ENCODE measurements around the gene MYO1D. TPM values are rescaled to one million over a fixed set of nuclear protein-coding genes. Genes with fewer than 3 reads are reported as not detected.

MYO1D gene
- total RNA-seq, 1 donor, result 160 TPM

GRCh38 chr17:32709562-32709961 lies 167.4 kb downstream of the MYO1D start:
- Histone ChIP-seq H3K4me1 (ENCODE audit: insufficient read depth, low read length) (no peaks in the 10 kb centered on the region), H3K4me3 (ENCODE audit: insufficient read depth, low read length) (no peak overlapping the region), H3K9me3 (ENCODE audit: low read depth, low read length) (no peaks in the 10 kb centered on the region), H4K20me1 (ENCODE audit: insufficient read depth, low read length) (no peaks in the 10 kb centered on the region), H3K36me3 (ENCODE audit: insufficient read depth, low read length) (no peaks in the 10 kb centered on the region), H3K79me2 (ENCODE audit: insufficient read depth, low read length) (no peaks in the 10 kb centered on the region), H3K4me2 (ENCODE audit: insufficient read depth, low read length) (no peak overlapping the region), H2AFZ (ENCODE audit: low read length) (no peak overlapping the region), H3K27me3 (ENCODE audit: insufficient read depth, low read length) (no peaks in the 10 kb centered on the region), H3K27ac (ENCODE audit: low read depth, low read length) (no peak overlapping the region)
- DNase-seq (ENCODE audit: insufficient read length, low spot score, missing footprints), result no peak
- TF ChIP-seq, protein P1, sequence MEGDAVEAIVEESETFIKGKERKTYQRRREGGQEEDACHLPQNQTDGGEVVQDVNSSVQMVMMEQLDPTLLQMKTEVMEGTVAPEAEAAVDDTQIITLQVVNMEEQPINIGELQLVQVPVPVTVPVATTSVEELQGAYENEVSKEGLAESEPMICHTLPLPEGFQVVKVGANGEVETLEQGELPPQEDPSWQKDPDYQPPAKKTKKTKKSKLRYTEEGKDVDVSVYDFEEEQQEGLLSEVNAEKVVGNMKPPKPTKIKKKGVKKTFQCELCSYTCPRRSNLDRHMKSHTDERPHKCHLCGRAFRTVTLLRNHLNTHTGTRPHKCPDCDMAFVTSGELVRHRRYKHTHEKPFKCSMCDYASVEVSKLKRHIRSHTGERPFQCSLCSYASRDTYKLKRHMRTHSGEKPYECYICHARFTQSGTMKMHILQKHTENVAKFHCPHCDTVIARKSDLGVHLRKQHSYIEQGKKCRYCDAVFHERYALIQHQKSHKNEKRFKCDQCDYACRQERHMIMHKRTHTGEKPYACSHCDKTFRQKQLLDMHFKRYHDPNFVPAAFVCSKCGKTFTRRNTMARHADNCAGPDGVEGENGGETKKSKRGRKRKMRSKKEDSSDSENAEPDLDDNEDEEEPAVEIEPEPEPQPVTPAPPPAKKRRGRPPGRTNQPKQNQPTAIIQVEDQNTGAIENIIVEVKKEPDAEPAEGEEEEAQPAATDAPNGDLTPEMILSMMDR (IDR thresholded peaks at IDR 0.05; ENCODE audit: extremely low read depth, low read depth, low read length), result no peak

- Histone ChIP-seq H4K20me1 (ENCODE audit: insufficient read depth, low read length) (no peaks in the 10 kb centered on the region), H3K27ac (ENCODE audit: low read depth, low read length) (no peak overlapping the region), H3K4me1 (ENCODE audit: insufficient read depth, low read length) (no peaks in the 10 kb centered on the region), H3K79me2 (ENCODE audit: insufficient read depth, low read length) (no peaks in the 10 kb centered on the region), H3K4me2 (ENCODE audit: insufficient read depth, low read length) (no peak overlapping the region), H3K4me3 (ENCODE audit: insufficient read depth, low read length) (no peak overlapping the region), H3K27me3 (ENCODE audit: insufficient read depth, low read length) (no peaks in the 10 kb centered on the region), H2AFZ (ENCODE audit: low read length) (no peak overlapping the region), H3K36me3 (ENCODE audit: insufficient read depth, low read length) (no peaks in the 10 kb centered on the region), H3K9me3 (ENCODE audit: low read depth, low read length) (no peaks in the 10 kb centered on the region)
- TF ChIP-seq, protein P1 (IDR thresholded peaks at IDR 0.05; ENCODE audit: extremely low read depth, low read depth, low read length), result no peak
- DNase-seq (ENCODE audit: insufficient read length, low spot score, missing footprints), result no peak
Observed at GRCh38 chr17:32701871-32702270, 175.1 kb downstream of the MYO1D start.

DNA sequence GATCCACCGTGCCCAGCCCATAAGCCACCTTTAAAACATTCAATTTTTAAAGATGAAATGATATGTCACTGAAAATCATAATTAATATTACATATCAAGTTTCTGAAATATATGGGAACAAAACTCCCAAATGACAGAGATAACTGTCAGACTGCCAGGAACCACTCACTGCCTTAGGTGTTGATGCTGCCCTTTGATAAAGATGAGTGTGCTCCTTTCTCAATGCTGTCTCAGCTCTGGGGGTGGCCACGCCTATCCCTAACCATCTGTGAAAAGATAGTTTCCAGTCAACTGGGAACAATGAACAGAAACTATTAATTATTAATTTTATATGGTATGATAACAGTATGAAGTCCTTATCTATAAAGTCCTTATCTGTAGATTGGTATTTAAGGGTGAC lies 177.7 kb downstream of the MYO1D start:
- TF ChIP-seq, protein P1 (IDR thresholded peaks at IDR 0.05; ENCODE audit: extremely low read depth, low read depth, low read length), result no peak
- Histone ChIP-seq H3K4me1 (ENCODE audit: insufficient read depth, low read length) (no peaks in the 10 kb centered on the region), H3K4me2 (ENCODE audit: insufficient read depth, low read length) (no peak overlapping the region), H3K36me3 (ENCODE audit: insufficient read depth, low read length) (no peaks in the 10 kb centered on the region), H3K9me3 (ENCODE audit: low read depth, low read length) (no peaks in the 10 kb centered on the region), H2AFZ (ENCODE audit: low read length) (no peak overlapping the region), H3K79me2 (ENCODE audit: insufficient read depth, low read length) (no peaks in the 10 kb centered on the region), H3K27ac (ENCODE audit: low read depth, low read length) (no peak overlapping the region), H3K4me3 (ENCODE audit: insufficient read depth, low read length) (no peak overlapping the region), H4K20me1 (ENCODE audit: insufficient read depth, low read length) (no peaks in the 10 kb centered on the region), H3K27me3 (ENCODE audit: insufficient read depth, low read length) (no peaks in the 10 kb centered on the region)
- DNase-seq (ENCODE audit: insufficient read length, low spot score, missing footprints), result no peak

DNA sequence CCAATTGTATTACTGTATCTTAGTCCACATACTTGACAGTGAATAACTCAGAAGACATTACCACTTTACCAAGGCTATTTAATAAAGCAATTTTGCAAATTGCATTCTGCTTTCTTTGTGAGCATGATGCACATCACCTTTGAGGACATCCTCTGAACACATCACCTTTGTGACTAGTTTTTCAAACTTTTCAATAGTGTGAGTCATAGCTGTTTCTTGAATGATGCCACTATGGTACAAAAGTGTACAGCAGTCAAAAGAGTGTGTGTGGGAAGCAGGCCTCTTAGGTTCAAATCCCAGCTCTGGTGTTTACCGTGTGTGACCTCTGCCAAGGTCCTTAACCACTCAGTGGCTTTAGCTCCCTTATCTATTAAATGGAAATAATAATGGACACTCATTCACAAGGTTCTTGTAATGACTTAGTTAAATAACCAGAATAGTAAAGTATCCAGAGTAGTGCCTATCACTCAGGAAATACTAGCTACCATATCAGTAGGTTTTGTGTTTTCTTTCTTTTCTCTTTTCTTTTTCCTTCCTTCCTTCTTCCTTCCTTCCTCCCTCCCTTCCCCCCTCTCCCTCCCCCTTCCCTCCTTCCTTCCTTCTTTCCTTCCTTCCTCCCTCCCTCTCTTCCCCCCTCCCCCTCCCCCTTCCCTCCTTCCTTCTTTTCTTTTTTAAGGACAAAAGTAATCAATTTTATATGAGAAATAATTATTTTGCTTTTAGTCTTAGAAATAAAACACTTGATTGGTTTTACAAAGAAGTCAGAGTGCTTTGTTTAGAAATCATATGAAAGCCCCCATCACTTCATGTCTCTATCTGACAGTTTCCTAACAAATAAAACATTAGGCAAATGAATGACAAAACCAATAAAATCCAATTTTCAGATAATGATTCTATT lies 178.9 kb downstream of the MYO1D start:
- H3K36me3 ChIP-seq (ENCODE audit: insufficient read depth, low read length), result no peaks in the 10 kb centered on the region
- H3K4me3 ChIP-seq (ENCODE audit: insufficient read depth, low read length), result no peak overlapping the region
- TF ChIP-seq, protein P1 (IDR thresholded peaks at IDR 0.05; ENCODE audit: extremely low read depth, low read depth, low read length), result no peak
- no peaks in the 10 kb centered on the region for H3K4me1 ChIP-seq (ENCODE audit: insufficient read depth, low read length)
- H3K27me3 ChIP-seq (ENCODE audit: insufficient read depth, low read length), result no peaks in the 10 kb centered on the region
- H3K27ac ChIP-seq (ENCODE audit: low read depth, low read length), result no peak overlapping the region
- no peak overlapping the region for H3K4me2 ChIP-seq (ENCODE audit: insufficient read depth, low read length)
- no peak for DNase-seq (ENCODE audit: insufficient read length, low spot score, missing footprints)
- H3K79me2 ChIP-seq (ENCODE audit: insufficient read depth, low read length), result no peaks in the 10 kb centered on the region
- no peaks in the 10 kb centered on the region for H4K20me1 ChIP-seq (ENCODE audit: insufficient read depth, low read length)
- H2AFZ ChIP-seq (ENCODE audit: low read length), result no peak overlapping the region
- H3K9me3 ChIP-seq (ENCODE audit: low read depth, low read length), result no peaks in the 10 kb centered on the region

All from osteoblast (primary cell).